GM13976 (cell line): ENCODE measurements around the gene XYLT2.
"Not testable (repeated sequence)": the region's sequence is repeated elsewhere in the genome, so short reads cannot be mapped to it uniquely, and the experiment has no call there.

Experiments used
- DNase-seq: peaks from one replicate; pipeline ENCODE4 v3.0.0; 2012; ENCODE audit warnings: low spot score
- CTCF ChIP-seq: IDR thresholded peaks from 2 replicates; pipeline ENCODE4 v1.5.1; 2012; ENCODE audit warnings: borderline replicate concordance, mild to moderate bottlenecking; ENCODE audit not compliant: insufficient read depth; ENCODE audit errors: extremely low read depth, missing control alignments, control extremely low read depth
- in situ Hi-C: fragments of 300-500 bp; cut with MboI; formaldehyde crosslinking; loops from one replicate; pipeline ENCODE4 v1.12.0; 2022; ENCODE audit warnings: low sequenced_read_pairs, mixed read lengths, inconsistent platforms; ENCODE audit not compliant: unreplicated experiment

XYLT2 gene

DNA sequence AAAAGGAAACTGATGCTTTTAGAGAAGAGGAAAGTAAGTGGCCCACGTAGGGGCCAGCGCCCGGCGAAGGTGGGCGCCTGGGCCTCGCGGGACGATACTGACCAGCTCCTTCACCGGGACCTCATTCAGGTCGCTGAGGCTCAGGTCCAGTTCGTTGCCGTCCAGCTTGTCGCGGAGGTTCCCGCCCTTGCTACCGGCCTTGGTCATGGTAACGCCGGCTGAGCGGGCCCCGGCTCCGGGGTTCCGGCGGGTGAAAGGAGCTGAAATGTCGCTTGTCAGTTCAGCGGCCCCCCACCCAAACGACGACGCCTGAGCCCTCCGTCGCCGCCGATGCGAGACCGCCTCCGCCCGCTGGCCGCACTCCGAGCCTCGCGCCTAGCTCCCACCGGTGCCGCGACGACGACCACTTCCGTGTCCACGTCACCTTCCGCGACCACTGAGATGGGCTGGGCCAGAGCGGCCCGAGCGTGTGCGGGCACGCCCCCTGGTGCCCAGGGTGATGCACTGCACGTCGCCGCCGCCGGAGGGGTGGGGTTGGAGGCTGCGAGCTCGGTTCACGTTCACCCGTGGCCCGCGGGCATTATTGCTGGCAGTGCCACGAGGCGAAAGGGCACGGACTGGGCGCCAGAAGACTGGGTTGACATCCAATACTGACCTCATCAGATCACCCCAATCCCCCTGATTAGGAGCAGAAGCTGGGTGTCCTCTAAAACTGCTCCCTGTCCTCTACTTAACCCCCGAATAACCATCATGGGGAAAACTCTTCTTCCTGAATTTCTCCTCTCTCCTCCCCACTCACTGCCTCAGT is 51.4 kb downstream of the XYLT2 start, which contains the start of gene LRRC59:
TSS of gene LRRC59 (minus strand) at position 413 of the 808 bp plus-strand sequence. CDS start at position 207, 206 bp downstream.
- peak; percentile 99 for TF ChIP-seq CTCF
- in situ Hi-C loops, result no loop called here
- DNase-seq, result peak; percentile 97

DNA sequence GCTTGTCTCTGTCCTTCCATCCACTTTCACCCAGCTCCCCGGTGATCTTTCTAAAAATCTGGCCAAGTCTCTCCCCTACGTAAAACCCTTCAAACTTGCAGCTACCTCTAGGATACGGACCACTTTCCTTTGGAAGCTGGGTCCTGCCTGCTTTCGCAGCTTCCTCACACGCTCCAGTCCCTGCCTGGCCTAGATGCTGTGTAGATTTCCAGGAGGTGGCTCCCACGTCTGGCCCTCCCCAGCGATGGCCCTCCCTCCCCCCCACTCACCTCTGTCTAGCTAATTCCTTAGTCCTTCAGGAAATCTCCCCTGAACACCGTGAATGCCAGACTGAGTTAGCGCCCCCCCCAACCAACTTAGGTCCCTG is 52.0 kb downstream of the XYLT2 start:
- in situ Hi-C loops, result no loop called here

DNA sequence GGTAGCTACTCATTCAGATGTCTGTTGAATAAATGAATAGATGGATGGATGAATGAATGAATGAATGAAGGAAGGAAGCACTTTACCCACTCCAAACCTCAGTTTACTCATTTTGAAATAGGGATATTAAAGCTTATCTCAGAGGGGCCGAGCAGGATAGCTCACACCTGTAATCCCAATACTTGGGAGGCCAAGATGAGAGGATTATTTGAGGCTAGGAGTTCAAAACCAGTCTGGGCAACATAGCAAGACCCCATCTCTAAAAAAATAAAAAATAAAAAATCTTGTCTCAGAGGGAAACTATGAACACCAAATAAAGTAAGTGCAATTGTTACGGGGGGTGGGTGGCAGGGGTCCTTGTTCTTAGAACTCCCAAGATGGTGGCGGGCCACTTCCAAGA is 52.7 kb downstream of the XYLT2 start:
- DNase-seq, in situ Hi-C loops: not testable (repeated sequence)

More for the DNA sequence above, 52.0 kb downstream of the XYLT2 start:
- no peak for TF ChIP-seq CTCF
- DNase-seq, result no peak

- in situ Hi-C loops, DNase-seq: not testable (repeated sequence)
These were observed 53.7 kb downstream of the XYLT2 start for GRCh38 chr17:50399591-50399990.

DNA sequence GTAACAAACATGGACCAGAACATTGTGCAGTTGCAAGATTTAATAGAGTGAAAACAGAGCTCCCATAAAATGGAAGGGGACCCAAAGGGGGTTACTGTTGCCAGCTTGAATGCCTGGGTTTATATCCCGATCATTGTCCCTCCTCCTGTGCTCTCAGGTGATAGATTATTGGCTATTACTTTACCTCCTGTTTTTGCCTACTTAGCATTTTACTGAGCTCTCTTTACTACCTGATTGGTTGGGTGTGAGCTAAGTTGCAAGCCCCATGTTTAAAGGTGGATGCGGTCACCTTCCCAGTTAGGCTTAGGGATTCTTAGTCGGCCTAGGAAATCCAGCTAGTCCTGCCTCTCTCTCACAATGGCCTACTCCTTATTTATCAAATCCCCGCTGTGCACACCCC is 59.4 kb downstream of the XYLT2 start:
- in situ Hi-C loops, result not testable (repeated sequence)

DNA sequence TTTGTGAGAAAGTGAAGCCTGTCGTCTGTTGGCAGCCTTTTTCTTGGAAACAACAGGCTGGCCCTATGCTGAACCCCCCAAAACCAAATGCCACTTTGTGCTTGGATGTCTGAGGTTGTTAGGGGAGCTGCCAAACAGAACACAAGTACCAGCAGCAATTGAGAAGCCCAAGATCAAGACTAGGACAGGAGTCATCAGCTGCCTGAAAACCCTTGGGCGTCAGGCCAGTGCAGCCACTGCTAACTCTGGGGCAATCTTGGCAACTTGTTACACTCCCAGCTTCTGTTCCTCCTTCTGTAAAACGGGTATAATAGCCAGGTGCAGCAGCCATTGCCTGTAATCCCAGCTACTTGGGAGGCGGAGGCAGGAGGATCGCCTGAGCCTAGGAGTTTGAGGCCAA is 60.7 kb downstream of the XYLT2 start:
- DNase-seq, result no peak
- no peak for TF ChIP-seq CTCF
- in situ Hi-C loops, result no loop called here

More for the DNA sequence above, 59.4 kb downstream of the XYLT2 start:
- not testable (repeated sequence) for DNase-seq

DNA sequence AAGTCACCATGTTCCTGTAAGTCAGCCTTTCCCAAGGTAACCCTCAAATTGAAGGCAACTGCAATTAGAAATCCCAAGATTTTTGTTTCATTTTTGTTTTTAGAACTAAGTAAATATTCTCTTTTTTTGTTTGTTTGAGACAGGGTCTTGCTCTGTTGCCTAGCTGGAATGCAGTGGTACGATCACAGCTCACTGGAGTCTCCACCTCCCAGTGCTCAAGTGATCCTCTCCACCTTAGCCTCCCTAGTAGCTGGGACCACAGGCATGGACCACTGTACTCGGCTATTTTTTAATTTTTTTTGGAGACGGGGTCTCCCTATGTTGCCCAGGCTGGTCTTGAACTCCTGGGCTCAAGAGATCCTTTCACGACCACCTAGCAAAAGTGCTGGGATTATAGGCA is 62.0 kb downstream of the XYLT2 start:
- TF ChIP-seq CTCF, result no peak
- in situ Hi-C loops, result no loop called here
- no peak for DNase-seq
